ENCODE measurements around the gene CNTN6. TPM values are rescaled to one million over a fixed set of nuclear protein-coding genes. Genes with fewer than 3 reads are reported as not detected.
"Not testable (repeated sequence)": the region's sequence is repeated elsewhere in the genome, so short reads cannot be mapped to it uniquely, and the experiment has no call there.

Gene CNTN6
- total RNA-seq, 1 donor from 2014 or later = 1.9 TPM

DNA sequence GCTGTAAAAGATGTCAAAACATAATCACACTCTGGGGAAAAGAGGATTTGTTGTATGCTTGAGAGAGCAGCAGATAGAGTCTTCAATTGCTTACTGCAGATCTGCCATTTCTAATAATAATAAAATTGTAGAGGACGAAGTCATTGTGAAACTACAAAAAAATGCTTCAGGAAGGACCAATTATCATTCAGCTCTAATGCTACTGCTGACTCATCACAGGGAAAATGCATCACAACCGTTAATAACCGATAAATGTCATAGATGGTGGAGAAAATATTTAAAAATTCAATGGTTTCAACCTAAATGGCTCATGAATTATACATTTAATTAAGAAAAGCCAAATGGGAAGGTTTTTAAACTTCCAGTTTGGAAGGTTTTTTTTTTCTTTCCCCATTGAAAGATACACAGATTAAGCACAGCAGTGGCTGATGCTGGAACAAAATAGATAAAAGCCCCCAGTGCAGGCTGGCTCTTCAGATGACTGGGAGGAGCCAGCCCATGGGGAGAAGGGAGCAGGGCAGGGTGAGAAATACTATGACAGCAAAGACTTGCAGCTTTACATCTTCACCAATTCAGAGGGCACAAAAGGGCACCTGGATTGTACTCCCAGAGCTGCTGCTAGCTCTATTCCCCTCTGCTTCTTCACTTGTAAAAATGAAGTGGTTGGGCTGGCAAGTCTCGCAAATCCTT lies 196.1 kb downstream of the CNTN6 start:
- no peak for DNase-seq

DNA sequence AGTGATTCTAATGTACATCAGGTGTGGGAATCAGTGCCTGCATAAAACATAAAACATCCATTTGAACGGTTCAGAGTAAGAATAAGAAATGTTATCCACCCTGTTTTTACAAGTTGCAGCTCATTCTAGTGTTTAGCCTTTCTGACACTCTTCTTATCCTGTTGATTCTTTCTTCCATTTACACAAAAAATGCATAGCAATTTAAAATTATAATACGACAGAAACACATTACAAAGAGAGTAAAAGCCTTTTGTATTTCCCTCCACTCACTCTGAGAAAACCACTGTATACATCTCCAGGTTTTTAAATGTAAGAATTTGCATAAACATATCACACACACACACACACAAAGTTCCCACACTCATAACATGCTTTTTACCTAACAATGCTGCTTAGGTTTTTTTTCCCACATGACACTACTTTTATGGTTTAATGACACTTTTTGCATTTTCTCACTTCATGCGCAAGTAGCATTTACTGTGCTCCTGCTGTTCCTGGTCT lies 199.8 kb downstream of the CNTN6 start:
- DNase-seq = no peak

DNA sequence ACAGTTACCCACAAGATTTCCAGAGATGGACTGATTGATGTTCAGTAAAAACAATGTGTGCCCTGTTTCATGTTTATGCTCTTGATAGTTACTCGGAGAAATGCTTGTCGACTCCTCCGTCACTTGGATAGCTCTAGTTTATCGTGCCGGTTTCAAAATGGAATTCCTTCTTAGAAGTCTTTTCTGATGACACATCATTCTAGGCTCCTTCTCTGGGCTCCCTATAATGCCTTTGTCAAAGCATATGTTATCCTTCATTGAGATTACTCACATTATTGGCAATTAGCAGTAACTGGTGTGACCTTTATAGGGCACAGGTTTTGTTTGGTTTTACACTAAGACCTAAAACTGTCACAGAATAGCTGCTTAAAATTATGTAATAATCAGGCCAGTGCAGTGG lies 201.8 kb downstream of the CNTN6 start:
- no peak for DNase-seq

DNA sequence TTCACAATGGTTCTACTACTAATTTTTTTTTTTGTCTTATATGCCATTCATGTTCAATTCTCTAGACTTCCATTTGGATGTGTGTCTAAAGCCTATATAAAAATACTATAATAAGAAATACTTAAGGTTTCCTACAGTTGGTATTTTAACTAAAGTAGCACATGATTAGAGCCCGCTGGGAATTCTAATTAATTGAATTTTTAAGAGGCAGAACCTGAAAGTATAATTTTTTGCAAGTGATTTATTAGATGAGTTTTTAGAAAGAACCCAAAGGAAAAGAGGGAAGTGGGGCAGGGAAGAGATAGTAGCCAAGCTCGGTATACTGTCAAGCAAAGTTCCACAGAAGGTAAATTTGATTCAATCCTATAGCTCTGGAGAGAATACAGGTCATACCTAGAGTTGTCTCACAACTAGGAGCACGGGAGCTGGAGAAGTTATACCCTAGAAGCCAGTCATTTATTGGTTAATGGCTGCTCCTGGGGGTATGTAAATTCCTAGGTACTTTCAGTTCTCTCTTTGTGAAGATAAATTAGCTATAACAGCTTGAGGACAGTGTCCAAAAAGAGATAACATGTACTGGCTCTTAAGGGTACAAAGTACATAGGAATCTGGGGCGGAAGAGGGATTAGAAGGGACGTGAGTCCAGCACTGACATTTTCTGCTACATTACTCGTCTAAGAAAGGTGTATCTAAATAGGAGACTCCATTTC lies 225.6 kb downstream of the CNTN6 start:
- DNase-seq = no peak

GRCh38 chr3:1326546-1326945 lies 233.7 kb downstream of the CNTN6 start:
- DNase-seq = no peak

DNA sequence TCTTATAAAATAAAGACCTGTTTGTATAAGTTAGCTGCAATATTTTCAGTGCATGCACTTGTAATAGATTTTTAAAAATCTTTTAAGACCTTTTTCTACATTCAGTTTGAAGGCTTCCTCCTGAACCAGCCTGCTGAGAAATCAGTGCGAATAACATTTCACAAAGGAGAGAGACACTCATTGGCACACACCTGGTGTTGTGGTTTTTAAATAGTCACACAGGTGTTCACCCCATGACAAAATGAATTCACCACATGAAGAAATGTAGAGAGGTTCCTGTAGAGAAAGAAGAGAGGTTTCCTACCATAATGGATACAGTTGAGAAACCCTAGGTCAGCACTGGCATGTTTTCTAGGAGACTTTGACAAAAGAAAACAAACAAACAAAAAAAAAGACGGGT lies 237.3 kb downstream of the CNTN6 start:
- DNase-seq = no peak

DNA sequence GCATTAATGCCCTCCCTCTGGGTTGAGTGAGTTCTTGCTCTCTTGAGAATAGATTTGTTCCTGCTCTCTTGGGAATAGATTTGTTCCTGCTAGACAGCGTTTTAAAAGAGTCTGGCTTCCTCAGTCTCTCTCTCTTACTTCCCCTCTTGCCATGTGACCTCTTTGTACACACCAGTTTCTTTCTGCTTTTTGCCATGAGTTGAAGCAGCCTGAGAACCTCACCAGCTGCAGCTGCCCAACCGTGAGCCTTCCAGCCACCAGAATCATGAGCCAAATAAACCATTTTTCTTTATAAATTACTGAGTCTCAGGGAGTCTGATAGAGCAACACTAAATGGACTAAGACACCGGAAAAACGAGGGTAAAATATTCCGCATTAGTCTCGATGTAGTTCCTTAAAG lies 253.6 kb downstream of the CNTN6 start:
- DNase-seq = no peak

GRCh38 chr3:1348547-1348946 lies 255.7 kb downstream of the CNTN6 start:
- no peak for DNase-seq

DNA sequence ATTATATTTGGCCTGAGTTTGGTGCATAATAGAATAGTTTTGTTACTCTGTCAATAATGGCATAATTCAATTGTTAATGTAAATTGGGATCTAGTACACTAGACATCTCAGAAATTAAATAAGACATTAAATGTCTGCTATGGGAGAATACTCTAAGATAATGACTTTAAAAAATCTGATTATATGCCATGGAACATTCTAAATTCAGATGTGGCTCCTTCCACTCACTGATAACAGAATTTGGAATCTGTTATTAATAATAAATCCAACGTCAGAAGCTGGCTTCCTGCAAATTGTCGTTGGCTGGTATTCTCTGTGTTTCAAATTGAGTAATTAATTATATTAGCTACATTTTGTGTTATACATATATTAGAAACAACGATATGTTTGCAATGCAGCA lies 258.1 kb downstream of the CNTN6 start:
- DNase-seq = no peak

- no peak for DNase-seq
These were observed 262.9 kb downstream of the CNTN6 start for GRCh38 chr3:1355691-1356090.

- no peak for DNase-seq
These were observed 263.3 kb downstream of the CNTN6 start for GRCh38 chr3:1356101-1356500.

- no peak for DNase-seq
These were observed 272.7 kb downstream of the CNTN6 start for GRCh38 chr3:1365528-1365927.

DNA sequence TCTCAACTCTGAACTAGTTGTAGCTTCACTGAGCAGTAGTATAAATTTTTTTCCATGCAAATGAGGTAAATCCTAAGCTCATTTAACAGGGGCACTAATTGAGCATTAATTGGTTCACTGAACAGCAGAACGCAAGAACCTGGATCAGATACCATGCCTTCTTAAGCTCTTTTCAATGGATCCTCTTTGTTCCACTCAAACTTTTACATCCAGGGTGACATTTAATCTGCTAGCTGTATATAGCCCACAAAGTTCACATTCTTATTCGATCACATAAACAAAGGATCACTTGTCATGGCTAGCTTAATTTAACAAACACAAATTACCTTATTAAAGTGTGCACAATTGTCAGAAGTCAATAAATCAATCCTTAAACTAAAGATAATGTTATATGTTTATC lies 281.6 kb downstream of the CNTN6 start:
- DNase-seq = no peak

DNA sequence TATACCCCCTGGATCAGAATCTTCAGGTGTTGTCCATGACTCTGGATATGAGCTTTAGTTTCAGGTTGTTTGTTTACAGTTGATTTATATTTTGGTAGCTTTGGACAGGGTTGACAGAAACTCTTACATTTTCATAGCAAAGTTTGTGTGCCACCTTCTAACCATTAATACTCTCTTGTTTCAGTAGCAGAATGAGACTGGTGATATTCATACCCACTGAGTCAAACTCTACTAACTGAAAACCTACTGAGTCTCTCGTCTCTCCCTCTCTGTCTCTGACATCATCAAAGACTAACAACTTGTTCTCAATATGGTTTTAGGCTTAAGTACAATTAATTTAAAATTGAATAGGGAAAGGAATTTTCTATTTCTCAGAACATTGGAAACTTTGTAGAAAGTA lies 282.3 kb downstream of the CNTN6 start:
- DNase-seq = no peak

DNA sequence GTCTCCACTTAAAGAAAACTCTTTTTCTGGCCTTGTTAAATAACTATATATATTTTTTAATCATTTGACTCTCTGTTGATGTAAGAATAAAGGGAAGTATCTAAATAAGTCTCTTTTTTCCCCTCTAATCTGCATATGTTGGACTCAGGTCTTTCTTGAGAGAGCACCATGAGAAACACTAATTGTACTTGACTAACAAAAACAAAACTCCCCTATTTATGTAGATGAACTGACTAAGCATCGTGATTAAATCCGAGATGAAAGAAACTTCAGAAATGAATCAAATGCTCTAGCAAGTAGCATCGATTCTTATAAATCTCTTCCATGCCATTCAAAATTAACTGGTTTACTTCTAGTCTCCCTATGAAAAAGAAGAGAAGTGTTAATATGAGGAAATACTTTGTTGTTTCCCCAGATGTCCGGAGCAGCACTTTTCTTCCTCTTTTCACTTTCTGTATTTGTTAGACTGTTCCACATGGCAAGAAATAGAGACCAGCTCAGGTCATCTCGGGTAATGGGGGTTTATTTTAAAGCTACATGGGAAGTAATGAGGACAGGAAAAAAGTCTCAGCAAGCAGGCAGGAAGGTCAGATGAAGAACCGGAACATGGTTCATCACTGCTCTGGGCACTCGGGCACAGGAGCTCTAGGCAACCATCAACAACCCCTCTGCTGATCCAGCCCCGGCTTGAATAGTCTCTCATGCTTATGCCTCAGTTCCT lies 288.3 kb downstream of the CNTN6 start:
- DNase-seq = no peak

DNA sequence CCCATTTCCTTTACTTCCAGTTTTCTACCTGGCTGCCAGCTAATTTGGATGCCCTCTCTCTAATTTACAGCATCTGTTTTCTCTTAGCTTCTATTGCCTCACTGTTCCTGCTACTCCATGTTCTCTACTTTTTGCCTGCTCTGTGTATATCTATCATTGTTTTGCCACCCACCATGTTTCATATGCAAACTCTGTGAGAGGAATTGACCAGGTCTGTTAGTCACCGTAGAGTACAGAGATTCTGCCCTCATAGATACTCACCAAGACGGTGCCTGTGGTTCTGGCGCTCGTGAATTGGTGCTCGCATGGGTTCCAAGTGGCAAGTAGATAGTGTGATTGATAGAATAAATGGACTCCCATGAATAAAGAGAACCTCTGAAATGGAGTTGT lies 288.8 kb downstream of the CNTN6 start:
- no peak for DNase-seq

GRCh38 chr3:1387396-1387905 lies 294.6 kb downstream of the CNTN6 start:
- not testable (repeated sequence) for DNase-seq

GRCh38 chr3:1394188-1394587 lies 301.4 kb downstream of the CNTN6 start:
- no peak for DNase-seq

DNA sequence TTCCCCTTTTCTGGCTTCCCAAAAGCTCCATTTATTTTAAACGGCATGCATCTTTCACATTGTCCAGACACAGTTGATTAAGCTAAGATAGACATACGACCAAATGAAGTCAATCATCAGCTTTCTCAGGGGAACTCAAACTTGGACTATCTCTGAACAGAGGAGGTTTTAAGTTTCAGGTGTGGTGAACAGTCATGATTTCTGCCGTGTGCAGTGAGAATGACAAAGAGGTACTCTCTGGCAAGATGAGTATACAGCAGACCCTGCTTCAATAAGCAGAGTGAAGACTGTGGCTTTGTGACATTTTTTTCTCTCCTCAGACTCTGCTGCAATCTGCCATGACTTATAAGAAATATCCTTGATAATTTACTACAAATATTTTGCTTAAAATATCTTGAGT lies 307.7 kb downstream of the CNTN6 start:
- DNase-seq = no peak

GRCh38 chr3:1404270-1404962 lies 311.6 kb downstream of the CNTN6 start:
- DNase-seq = no peak

- DNase-seq = no peak
These were observed 313.4 kb downstream of the CNTN6 start for GRCh38 chr3:1406250-1406649.

GRCh38 chr3:1421577-1421976 lies 328.8 kb downstream of the CNTN6 start:
- no peak for DNase-seq
